ENCODE measurements around the gene SLC37A3. TPM values are rescaled to one million over a fixed set of nuclear protein-coding genes. Genes with fewer than 3 reads are reported as not detected.

The SLC37A3 gene
- total RNA-seq, 1 experiment from 2014 or later, result 57.8 TPM

DNA sequence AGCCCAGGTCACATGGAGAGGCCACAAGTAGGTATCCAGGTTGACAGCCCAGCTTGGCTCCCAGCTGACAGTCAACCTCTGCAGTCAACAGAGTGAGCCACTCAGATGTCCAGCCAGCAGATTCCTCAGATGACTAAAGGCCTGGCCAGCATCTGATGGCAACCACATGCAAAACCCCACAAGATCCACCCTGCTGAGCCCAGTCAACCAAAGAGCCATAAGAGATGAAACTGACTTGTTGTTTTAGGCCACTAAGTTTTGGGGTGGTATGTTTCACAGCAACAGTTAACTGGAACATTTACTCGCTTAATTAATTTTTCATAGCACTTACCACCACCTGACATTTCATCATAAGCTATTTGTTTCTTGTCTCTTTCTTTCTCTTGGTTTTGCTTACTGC lies 114.3 kb downstream of the SLC37A3 start:
- in situ Hi-C loops (cut with HindIII; ENCODE audit: low pct_unique_long_range_greater_than_20kb, low sequenced_read_pairs) (no loop called here), intact Hi-C loops (cut with micrococcal nuclease; ENCODE audit: unreplicated experiment) (no loop called here)
- ChIA-PET CTCF (no interaction called here), POLR2A (no interaction called here)
- no peaks in the 10 kb centered on the region for H3K27me3 ChIP-seq (ENCODE audit: control insufficient read depth, insufficient read depth, low read length)
- TF ChIP-seq POLR2AphosphoS5 (IDR thresholded peaks at IDR 0.05; ENCODE audit: low read depth, low read length) (no peak), TCF7L2 (IDR thresholded peaks at IDR 0.05; ENCODE audit: low read depth, low read length) (no peak), SIN3A (IDR thresholded peaks at IDR 0.05; ENCODE audit: borderline replicate concordance, insufficient read depth, low read depth, low read length) (no peak)
- TF ChIP-seq, protein P1, sequence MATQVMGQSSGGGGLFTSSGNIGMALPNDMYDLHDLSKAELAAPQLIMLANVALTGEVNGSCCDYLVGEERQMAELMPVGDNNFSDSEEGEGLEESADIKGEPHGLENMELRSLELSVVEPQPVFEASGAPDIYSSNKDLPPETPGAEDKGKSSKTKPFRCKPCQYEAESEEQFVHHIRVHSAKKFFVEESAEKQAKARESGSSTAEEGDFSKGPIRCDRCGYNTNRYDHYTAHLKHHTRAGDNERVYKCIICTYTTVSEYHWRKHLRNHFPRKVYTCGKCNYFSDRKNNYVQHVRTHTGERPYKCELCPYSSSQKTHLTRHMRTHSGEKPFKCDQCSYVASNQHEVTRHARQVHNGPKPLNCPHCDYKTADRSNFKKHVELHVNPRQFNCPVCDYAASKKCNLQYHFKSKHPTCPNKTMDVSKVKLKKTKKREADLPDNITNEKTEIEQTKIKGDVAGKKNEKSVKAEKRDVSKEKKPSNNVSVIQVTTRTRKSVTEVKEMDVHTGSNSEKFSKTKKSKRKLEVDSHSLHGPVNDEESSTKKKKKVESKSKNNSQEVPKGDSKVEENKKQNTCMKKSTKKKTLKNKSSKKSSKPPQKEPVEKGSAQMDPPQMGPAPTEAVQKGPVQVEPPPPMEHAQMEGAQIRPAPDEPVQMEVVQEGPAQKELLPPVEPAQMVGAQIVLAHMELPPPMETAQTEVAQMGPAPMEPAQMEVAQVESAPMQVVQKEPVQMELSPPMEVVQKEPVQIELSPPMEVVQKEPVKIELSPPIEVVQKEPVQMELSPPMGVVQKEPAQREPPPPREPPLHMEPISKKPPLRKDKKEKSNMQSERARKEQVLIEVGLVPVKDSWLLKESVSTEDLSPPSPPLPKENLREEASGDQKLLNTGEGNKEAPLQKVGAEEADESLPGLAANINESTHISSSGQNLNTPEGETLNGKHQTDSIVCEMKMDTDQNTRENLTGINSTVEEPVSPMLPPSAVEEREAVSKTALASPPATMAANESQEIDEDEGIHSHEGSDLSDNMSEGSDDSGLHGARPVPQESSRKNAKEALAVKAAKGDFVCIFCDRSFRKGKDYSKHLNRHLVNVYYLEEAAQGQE (IDR thresholded peaks at IDR 0.05; ENCODE audit: insufficient read depth in 1 of 2, low read depth in 2 of 2, low read length in 1 of 2), result no peak
- TF ChIP-seq, protein P2, sequence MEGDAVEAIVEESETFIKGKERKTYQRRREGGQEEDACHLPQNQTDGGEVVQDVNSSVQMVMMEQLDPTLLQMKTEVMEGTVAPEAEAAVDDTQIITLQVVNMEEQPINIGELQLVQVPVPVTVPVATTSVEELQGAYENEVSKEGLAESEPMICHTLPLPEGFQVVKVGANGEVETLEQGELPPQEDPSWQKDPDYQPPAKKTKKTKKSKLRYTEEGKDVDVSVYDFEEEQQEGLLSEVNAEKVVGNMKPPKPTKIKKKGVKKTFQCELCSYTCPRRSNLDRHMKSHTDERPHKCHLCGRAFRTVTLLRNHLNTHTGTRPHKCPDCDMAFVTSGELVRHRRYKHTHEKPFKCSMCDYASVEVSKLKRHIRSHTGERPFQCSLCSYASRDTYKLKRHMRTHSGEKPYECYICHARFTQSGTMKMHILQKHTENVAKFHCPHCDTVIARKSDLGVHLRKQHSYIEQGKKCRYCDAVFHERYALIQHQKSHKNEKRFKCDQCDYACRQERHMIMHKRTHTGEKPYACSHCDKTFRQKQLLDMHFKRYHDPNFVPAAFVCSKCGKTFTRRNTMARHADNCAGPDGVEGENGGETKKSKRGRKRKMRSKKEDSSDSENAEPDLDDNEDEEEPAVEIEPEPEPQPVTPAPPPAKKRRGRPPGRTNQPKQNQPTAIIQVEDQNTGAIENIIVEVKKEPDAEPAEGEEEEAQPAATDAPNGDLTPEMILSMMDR (IDR thresholded peaks at IDR 0.05), result no peak
- H3K36me3 ChIP-seq (ENCODE audit: control insufficient read depth, insufficient read depth, low read length), result no peaks in the 10 kb centered on the region
- no peak overlapping the region for H3K27ac ChIP-seq (ENCODE audit: low read length)
- ATAC-seq (no peak), DNase-seq (ENCODE audit: low read depth, low spot score) (no peak)
- H3K4me3 ChIP-seq (ENCODE audit: low read depth in 2 of 2, low read length in 2 of 2), result no peak overlapping the region
- H3K9me3 ChIP-seq (ENCODE audit: control insufficient read depth, insufficient read depth, low read depth, low read length), result no peaks in the 10 kb centered on the region
- no peaks in the 10 kb centered on the region for H3K4me1 ChIP-seq (ENCODE audit: control insufficient read depth, insufficient read depth, low read length)
- BruUV-seq (replicated peaks), result no TSS peak

Other genes starting within 250 kb of the SLC37A3 start
- gene KDM7A, start 221.5 kb downstream of the SLC37A3 start, total RNA-seq (2021; ENCODE audit: unreplicated experiment), result 3.6 TPM
- 0.92 TPM for gene RAB19, start 5.5 kb upstream of the SLC37A3 start, total RNA-seq (2021; ENCODE audit: unreplicated experiment)
- 87.9 TPM for gene MKRN1, start 81.0 kb upstream of the SLC37A3 start, total RNA-seq (2021; ENCODE audit: unreplicated experiment)
- gene DENND2A, start 242.3 kb upstream of the SLC37A3 start, total RNA-seq (2021; ENCODE audit: unreplicated experiment), result 1.4 TPM